Activated T-helper 2 cell treated with anti-CD3 and anti-CD28 coated beads, Interferon-gamma antibody, Interleukin-2, Interleukin-4, amounts not matched to agents 10 μg/mL and 5 μg/mL and 100 μg/mL, durations not matched to agents 14 hours and 24 hours and 36 hours (primary cell): ENCODE data around the gene SYMPK. TPM values are rescaled to one million over a fixed set of nuclear protein-coding genes. Genes with fewer than 3 reads are reported as not detected.
"Not testable (repeated sequence)": the region's sequence is repeated elsewhere in the genome, so short reads cannot be mapped to it uniquely, and the experiment has no call there.

Experiments used
- DNase-seq: peaks from one replicate; pipeline ENCODE4 v3.0.0; 2021; ENCODE audit warnings: low spot score
- H3K27ac Mint-ChIP-seq: one replicate; pipeline ENCODE4 v1.8.0; 2021; ENCODE audit warnings: mixed read lengths
- H3K27me3 Mint-ChIP-seq: one replicate; pipeline ENCODE4 v1.8.0; 2021; ENCODE audit warnings: low read depth, mixed read lengths
- H3K36me3 Mint-ChIP-seq: one replicate; pipeline ENCODE4 v1.8.0; 2021; ENCODE audit warnings: low read depth, mixed read lengths
- H3K4me1 Mint-ChIP-seq: one replicate; pipeline ENCODE4 v1.8.0; 2021; ENCODE audit warnings: low read depth, mixed read lengths
- H3K4me3 Mint-ChIP-seq: one replicate; pipeline ENCODE4 v1.8.0; 2021; ENCODE audit warnings: low read depth, mild to moderate bottlenecking, moderate library complexity, mixed read lengths
- H3K9me3 Mint-ChIP-seq: one replicate; pipeline ENCODE4 v1.8.0; 2021; ENCODE audit warnings: mixed read lengths
- intact Hi-C: fragments of 100-400 bp; cut with micrococcal nuclease; formaldehyde crosslinking; loops from one replicate; pipeline ENCODE4 v1.15.1; 2023
- total RNA-seq: library from RNA; stranded (reverse); gene quantifications from 2 replicates; pipeline ENCODE4 v1.2.3, GENCODE V29; 2022

SYMPK gene
- total RNA-seq, 1 donor from 2014 or later: 131 TPM

DNA sequence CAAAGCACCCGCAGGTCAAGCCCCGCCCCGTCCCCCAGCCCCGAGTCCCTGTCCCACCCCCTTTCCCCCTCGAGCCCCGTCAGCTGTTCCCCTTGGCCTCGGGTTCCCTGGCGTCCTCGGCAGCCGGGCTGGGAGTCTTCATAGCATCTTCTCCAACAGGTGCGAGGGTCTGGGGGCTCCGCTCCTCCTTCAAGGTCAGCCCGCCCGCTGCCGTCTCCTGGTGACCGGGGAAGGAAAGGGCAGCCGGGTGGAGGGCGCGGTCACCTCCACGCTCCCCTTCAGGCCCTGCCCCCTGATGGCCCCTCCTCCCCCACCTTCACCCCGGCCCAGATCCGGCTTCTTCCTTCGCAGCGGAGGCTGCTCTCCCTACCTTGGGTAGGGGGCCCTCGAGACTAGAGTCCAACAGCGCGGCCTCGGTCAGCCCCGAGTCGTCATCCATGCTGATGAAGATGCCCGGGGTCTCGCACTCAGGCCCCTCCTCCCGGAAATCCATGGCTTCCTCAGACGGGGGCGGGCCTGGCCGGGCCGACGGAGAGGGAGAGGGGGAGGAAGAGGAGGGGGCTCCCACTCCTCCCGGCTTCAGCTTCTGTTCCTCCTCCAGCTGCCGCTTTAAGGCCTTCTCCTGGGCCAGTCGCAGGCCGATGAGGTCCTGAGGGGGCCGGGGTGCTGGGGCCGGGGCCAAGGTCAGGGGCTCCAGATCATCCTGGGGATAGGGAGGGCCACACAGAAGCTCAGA is 47.3 kb downstream of the SYMPK start:
- Mint-ChIP-seq H3K9me3 (no peaks in the 10 kb centered on the region), H3K27me3 (no peaks in the 10 kb centered on the region), H3K4me3 (no peak overlapping the region), H3K36me3 (peaks cover 16% of the 10 kb centered on the region), H3K27ac (no peak overlapping the region), H3K4me1 (peaks cover 3% of the 10 kb centered on the region)
- DNase-seq: no peak
- intact Hi-C loops: loop anchor here (5.0 kb wide), 1 partner anchor 202 kb away; no protein-coding TSS in a partner anchor

DNA sequence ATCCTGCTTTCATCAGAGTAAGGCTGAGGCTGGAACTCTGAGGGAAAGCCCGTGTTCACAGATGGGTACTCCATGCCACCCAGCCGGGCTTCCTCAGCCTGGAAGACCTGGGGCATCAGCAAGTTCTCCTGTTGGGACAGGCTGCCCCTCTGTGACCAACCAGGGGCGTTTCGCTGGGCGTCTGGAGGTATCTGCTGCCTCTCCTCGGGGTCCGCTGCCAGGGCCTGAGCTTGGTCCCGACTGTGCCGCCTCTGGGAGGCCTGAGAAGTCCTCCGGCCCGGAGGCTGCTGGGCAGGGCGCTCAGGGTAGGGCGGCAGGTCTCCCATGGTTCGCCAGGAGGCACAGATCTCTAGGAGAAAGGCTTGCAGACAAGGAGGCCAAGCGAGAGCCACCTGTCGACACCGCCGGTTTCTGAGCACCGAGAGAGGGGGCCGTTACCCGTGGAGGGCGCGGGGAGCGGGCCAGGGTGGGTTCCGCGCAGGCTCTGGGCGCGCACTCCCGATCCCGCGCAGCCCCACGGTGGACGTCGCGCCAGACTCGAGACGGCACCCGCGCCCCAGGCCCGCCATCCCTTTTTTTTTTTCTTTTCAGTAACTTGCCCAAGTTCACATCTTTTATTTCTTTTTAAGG is 48.0 kb downstream of the SYMPK start, which contains the start of gene RSPH6A:
TSS of gene RSPH6A (minus strand) at position 458 of the 630 bp plus-strand sequence. CDS start at position 326, 132 bp downstream.
- peaks cover 13% of the 10 kb centered on the region for H3K36me3 Mint-ChIP-seq
- DNase-seq: no peak
- no peaks in the 10 kb centered on the region for H3K9me3 Mint-ChIP-seq
- intact Hi-C loops: loop anchor here (5.0 kb wide), 1 partner anchor 202 kb away; no protein-coding TSS in a partner anchor
- no peak within 1 kb of the TSS for H3K27ac Mint-ChIP-seq
- no peak within 1 kb of the TSS for H3K4me3 Mint-ChIP-seq
- H3K4me1 Mint-ChIP-seq: peaks cover 7% of the 10 kb centered on the region
- H3K27me3 Mint-ChIP-seq: no peaks in the 10 kb centered on the region

DNA sequence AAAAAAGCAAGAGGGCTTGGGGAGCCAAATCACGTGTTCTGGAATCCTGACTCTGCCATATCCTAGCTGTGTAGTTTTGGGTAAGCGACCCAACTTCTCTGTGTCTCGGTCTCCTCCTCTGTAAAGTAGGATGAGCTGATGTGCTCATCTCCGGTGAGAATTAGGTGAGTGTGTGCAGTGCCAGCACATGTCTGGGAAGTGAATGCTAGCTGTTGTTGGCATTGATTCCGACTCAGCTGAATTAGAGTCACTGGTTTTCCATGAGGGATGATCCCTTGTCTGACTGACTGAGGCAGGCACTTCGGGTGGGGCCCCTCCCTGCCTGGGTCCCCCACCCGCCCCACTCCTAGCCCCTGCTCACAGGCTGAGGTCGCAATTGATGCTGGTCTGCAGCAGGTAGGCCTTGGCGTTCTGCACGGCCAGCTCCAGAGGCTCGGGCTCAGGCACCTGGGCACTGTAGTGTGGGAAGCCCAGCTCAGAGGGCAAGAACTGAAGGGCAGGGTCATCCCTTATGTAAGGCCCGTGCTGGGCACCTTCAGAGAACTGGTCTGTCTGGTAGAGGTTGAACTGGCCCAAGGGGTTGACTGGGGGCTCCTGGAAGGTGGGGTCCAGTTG is 48.7 kb downstream of the SYMPK start:
- intact Hi-C loops: no loop called here

DNA sequence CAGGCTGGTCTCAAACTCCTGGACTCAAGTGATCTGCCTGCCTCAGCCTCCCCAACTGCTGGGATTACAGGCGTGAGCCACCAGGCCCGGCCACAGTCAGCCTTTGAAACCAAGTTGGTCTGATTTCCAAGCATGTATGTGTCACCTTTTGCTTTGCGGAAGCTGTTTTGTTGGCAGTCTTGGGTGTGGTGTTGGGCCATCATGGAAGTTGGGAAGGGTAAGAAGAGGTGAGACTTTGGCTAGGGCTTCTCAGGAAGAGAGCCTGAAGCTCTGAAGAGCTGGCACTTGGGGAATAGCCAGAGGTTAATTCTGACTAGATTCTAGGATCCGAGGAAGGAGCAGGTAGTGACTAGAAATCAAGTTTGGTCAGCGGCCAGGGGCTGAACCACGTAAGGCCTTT is 50.6 kb downstream of the SYMPK start:
- no peaks in the 10 kb centered on the region for H3K9me3 Mint-ChIP-seq
- intact Hi-C loops: no loop called here

More for the DNA sequence above, 48.7 kb downstream of the SYMPK start:
- Mint-ChIP-seq H3K9me3 (no peaks in the 10 kb centered on the region), H3K4me3 (no peak overlapping the region), H3K4me1 (peaks cover 11% of the 10 kb centered on the region), H3K27me3 (no peaks in the 10 kb centered on the region), H3K27ac (no peak overlapping the region), H3K36me3 (peaks cover 13% of the 10 kb centered on the region)
- no peak for DNase-seq

DNA sequence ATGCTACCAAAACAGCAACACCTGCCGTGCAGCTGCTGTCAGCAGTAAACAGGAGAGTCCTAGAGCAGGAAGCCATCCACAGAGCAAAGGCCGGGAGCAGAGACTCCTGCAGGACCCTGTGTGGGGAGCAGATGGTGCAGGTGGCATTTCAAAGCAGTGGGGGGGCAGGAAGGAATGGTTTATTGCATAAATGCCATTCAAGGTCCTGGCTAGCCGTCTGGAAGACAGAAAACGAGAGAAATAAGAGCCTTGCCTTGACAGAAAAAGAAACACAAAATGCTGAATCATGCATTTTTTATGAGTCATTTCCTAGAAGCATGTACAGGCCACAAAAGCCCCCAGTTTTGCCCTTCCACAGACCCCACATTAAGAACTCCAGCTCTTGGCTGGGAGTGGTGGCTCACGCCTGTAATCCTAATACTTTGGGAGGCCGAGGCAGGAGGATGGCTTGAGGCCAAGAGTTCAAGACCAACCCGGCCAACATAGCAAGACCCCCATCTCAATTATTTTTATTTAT is 53.2 kb downstream of the SYMPK start:
- no peak overlapping the region for H3K27ac Mint-ChIP-seq
- DNase-seq: no peak
- intact Hi-C loops: no loop called here

More for the DNA sequence above, 50.6 kb downstream of the SYMPK start:
- H3K4me1 Mint-ChIP-seq: peaks cover 9% of the 10 kb centered on the region
- peaks cover 8% of the 10 kb centered on the region for H3K36me3 Mint-ChIP-seq
- H3K4me3 Mint-ChIP-seq: no peak overlapping the region
- no peak for DNase-seq
- no peaks in the 10 kb centered on the region for H3K27me3 Mint-ChIP-seq
- H3K27ac Mint-ChIP-seq: no peak overlapping the region

DNA sequence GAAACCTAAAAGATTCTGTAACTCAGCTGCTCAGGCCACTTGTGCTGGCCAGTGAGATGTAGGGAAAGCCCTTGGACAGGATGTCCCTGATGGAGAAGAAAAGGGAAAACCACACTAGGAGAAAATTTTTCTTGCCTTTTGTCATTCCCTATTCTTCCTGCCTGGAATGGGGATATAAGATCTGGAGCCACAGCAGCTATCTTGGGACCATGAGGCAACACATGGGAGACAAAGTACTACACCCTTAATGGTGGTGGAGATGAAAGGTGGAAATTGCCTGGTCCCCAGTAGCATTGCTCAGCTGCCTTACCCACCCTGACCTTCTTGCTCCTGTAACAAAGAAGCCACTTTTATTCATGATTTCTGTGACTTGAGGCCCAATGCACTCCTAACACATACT is 57.2 kb downstream of the SYMPK start:
- peaks cover 9% of the 10 kb centered on the region for H3K4me1 Mint-ChIP-seq
- H3K27me3 Mint-ChIP-seq: peaks cover 8% of the 10 kb centered on the region
- H3K27ac Mint-ChIP-seq: no peak overlapping the region
- H3K4me3 Mint-ChIP-seq: no peak overlapping the region
- H3K9me3 Mint-ChIP-seq: no peaks in the 10 kb centered on the region
- DNase-seq: no peak
- no peaks in the 10 kb centered on the region for H3K36me3 Mint-ChIP-seq
- intact Hi-C loops: no loop called here

More for the DNA sequence above, 53.2 kb downstream of the SYMPK start:
- Mint-ChIP-seq H3K4me3 (no peak overlapping the region), H3K36me3 (peaks cover 4% of the 10 kb centered on the region), H3K9me3 (no peaks in the 10 kb centered on the region), H3K27me3 (no peaks in the 10 kb centered on the region), H3K4me1 (peaks cover 9% of the 10 kb centered on the region)

DNA sequence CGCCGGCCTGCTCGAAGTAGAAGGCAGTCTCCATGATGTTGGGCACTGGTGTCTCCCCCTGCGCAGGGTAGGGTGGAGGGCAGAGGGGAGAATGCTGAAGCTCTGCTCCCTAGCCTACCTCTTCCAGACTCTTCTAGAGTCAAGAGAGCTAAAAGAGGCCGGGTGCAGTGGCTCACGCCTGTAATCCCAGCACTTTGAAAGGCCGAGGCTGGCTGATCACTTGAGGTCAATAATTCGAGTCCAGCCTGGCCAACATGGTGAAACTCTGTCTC is 58.1 kb downstream of the SYMPK start:
- H3K4me1 Mint-ChIP-seq: peaks cover 5% of the 10 kb centered on the region
- H3K9me3 Mint-ChIP-seq: no peaks in the 10 kb centered on the region
- no peak overlapping the region for H3K4me3 Mint-ChIP-seq
- H3K27ac Mint-ChIP-seq: no peak overlapping the region
- DNase-seq: no peak
- no peaks in the 10 kb centered on the region for H3K36me3 Mint-ChIP-seq
- intact Hi-C loops: no loop called here
- peaks cover 10% of the 10 kb centered on the region for H3K27me3 Mint-ChIP-seq

DNA sequence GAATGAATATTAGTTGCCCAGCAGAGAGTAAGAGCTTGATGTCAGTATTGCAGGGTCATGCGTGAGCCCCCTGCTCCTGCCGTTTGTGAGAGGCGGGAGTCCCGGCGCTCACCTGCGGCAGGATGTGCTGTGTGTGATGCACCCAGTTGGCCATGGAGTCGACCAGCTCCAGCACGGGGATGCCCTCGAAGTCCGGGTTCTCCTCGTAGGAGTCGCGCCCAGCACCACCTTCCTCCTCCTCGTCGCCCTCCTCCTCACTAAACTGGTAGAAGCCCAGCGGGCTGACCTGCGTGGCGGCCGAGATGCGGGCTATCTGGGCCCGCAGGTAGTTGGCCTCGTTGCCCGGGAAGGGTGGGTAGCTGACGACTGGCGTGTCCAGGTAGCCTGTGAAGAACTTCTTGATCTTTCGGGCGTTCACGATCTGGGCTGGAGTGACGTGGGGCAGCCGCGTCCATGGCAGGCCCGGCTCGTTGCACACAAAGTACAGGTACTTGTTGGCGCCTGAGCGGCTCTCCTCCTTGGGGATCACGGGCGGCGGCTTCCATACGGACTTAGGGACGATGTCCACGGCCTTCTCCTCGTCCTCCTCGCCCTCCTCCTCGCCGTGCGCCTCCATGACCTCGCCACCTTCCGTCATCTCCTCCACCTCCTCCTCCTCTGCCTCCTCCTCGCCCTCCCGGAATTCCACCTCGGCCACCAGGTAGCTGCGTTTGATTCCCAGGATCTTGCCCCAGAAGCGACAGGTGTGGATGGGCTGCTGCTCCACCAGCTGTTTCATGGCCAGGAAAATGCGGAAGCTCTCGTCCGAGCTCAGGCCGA is 58.6 kb downstream of the SYMPK start:
- no peak for DNase-seq
- H3K27me3 Mint-ChIP-seq: peaks cover 10% of the 10 kb centered on the region
- no peaks in the 10 kb centered on the region for H3K36me3 Mint-ChIP-seq
- no peak overlapping the region for H3K27ac Mint-ChIP-seq
- H3K9me3 Mint-ChIP-seq: no peaks in the 10 kb centered on the region
- no peak overlapping the region for H3K4me3 Mint-ChIP-seq
- peaks cover 1% of the 10 kb centered on the region for H3K4me1 Mint-ChIP-seq
- intact Hi-C loops: no loop called here

DNA sequence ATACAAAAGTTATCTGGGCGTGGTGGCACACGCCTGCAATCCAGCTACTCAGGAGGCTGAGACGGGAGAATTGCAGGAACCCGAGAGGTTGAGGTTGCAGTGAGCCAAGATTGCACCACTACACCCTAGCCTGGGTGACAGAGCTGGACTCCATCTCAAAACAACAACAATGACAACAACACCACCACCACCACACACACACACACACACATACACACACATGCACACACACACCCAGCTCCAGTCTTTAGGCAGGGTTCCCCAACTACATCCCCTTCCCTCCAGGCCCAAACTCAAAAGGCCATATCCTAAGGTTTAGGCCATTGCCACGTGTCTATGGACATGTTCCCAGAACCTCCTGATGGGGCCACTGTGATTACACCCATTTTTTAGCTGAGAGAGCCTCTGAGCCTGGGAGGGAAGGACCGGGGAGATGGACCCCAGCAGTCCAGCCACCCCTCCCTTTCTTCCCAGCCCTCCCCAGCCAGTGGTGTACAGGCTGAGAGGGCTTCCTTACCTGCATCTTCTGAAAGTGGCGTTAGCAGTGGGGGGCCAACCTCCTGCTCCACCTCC is 61.3 kb downstream of the SYMPK start:
- Mint-ChIP-seq H3K9me3 (no peaks in the 10 kb centered on the region), H3K36me3 (no peaks in the 10 kb centered on the region), H3K4me1 (peaks cover 4% of the 10 kb centered on the region), H3K27me3 (peaks cover 17% of the 10 kb centered on the region), H3K27ac (no peak overlapping the region), H3K4me3 (no peak overlapping the region)
- DNase-seq: no peak
- intact Hi-C loops: no loop called here

DNA sequence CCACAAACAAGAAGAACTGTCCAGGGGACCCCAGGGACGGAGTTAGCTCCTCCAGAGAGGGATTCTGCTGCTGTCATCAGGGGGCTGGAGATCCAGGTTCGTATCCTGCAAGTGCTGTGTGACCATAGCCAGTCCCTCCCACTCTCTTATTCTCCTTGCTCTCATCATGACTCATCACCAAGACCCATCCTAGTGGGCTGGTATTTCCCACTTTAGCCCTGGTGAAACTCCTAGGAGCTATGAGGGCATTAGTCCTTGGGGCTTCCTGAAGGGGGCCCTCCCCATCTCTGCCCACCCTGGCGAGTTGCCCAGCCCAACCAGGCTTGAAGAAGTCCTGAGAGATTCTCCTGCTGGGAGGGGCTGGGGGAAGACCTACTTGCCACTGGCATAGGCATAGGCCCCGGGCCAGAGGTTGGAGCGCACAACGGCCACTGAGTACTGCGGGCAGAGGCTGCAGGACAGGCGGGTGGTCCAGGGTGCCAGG is 62.8 kb downstream of the SYMPK start:
- Mint-ChIP-seq H3K4me1 (peaks cover 4% of the 10 kb centered on the region), H3K27ac (no peak overlapping the region), H3K36me3 (no peaks in the 10 kb centered on the region), H3K4me3 (no peak overlapping the region), H3K9me3 (no peaks in the 10 kb centered on the region), H3K27me3 (peaks cover 30% of the 10 kb centered on the region)
- no peak for DNase-seq
- intact Hi-C loops: no loop called here

DNA sequence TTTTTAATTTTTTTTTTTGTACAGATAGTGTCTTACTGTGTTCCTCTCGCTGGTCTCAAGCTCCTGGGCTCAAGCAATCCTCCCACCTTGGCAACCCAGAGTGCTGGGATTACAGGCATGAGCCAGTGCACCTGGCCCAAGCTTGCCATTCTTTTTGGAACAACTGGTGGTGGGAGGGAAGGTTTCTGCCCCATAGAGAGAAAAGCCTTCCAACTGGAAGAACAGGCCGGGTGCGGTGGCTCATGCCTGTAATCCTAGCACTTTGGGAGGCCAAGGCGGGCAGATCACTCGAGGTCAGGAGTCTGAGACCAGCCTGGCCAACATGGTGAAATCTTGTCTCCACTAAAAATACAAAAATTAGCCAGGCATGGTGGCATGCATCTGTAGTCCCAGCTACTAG is 63.4 kb downstream of the SYMPK start:
- H3K4me1 Mint-ChIP-seq: not testable (repeated sequence)

DNA sequence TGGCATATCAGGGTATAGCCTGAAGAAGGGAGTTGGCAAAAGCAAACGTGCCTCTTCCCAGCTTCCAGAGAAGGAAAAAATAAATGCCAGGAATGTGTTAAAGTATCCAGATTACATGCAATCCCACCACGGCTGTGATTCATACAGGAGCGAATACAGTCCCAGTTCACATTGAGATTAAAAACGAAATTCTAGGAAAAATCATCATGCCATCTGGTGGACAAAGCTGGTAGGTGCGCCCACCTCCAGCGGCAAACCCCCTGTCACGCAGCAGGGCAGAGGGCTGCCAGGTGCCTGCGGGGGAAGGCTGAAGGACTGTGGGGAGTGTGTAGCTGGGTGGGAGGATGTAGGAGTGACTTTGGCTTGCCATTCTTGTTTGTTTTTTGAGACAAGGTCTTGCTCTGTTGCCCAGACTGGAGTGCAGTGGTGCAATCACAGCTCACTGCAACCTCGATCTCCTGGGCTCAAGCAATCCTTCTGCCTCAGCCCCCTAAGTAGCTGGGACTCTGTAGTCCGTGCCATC is 63.9 kb downstream of the SYMPK start:
- H3K4me3 Mint-ChIP-seq: no peak overlapping the region
- H3K27ac Mint-ChIP-seq: no peak overlapping the region
- peaks cover 4% of the 10 kb centered on the region for H3K4me1 Mint-ChIP-seq
- H3K27me3 Mint-ChIP-seq: peaks cover 37% of the 10 kb centered on the region
- intact Hi-C loops: loop anchor here (1.0 kb wide), 1 partner anchor 29 kb away; no protein-coding TSS in a partner anchor
- H3K36me3 Mint-ChIP-seq: no peaks in the 10 kb centered on the region
- H3K9me3 Mint-ChIP-seq: no peaks in the 10 kb centered on the region
- DNase-seq: peak; percentile 33

More for the DNA sequence above, 63.4 kb downstream of the SYMPK start:
- H3K27ac Mint-ChIP-seq, H3K9me3 Mint-ChIP-seq, H3K4me3 Mint-ChIP-seq, H3K36me3 Mint-ChIP-seq, DNase-seq: not testable (repeated sequence)
- H3K27me3 Mint-ChIP-seq: peaks cover 36% of the 10 kb centered on the region
- intact Hi-C loops: loop anchor here (1.0 kb wide), 1 partner anchor 29 kb away; no protein-coding TSS in a partner anchor
